Fibroblast of lung (primary cell): ENCODE measurements around the gene HRH3. TPM values are rescaled to one million over a fixed set of nuclear protein-coding genes. Genes with fewer than 3 reads are reported as not detected.
A peak's percentile ranks its signal among the peaks of the same experiment; 100 is the strongest.

Experiments
- DNase-seq, 2 donors: peaks; one replicate each; pipeline versions ENCODE4 v3.0.0 to v3.0.0-alpha.2; 2010; ENCODE audit warnings: low read depth in 2 of 2
- H2AFZ ChIP-seq: 2 replicates; pipeline ENCODE4 v1.5.1; 2012; ENCODE audit warnings: low read length, control low read depth, inconsistent platforms
- H3K27ac ChIP-seq: 2 replicates; pipeline ENCODE4 v1.5.1; 2011; ENCODE audit warnings: low read length, control low read depth; ENCODE audit not compliant: insufficient read depth
- H3K27me3 ChIP-seq: 2 replicates; pipeline ENCODE4 v1.5.1; 2011; ENCODE audit warnings: mild to moderate bottlenecking, low read length; ENCODE audit not compliant: control insufficient read depth, insufficient read depth
- H3K36me3 ChIP-seq: 2 replicates; pipeline ENCODE4 v1.5.1; 2011; ENCODE audit warnings: low read length; ENCODE audit not compliant: control insufficient read depth, insufficient read depth
- H3K4me1 ChIP-seq: 2 replicates; pipeline ENCODE4 v1.5.1; 2011; ENCODE audit warnings: low read length; ENCODE audit not compliant: control insufficient read depth, insufficient read depth; ENCODE audit errors: extremely low read depth
- H3K4me2 ChIP-seq: 2 replicates; pipeline ENCODE4 v1.5.1; 2011; ENCODE audit warnings: low read length, control low read depth; ENCODE audit not compliant: insufficient read depth; ENCODE audit errors: extremely low read depth
- H3K4me3 ChIP-seq, 4 experiments: fragments of 200-600 bp in 1 of 4; sonication (generic) in 1 of 4; replicated peaks in 1 of 4; 2 replicates each; pipeline ENCODE4 v1.5.1; 2011 to 2016; ENCODE audit warnings: low read length in 4 of 4, low read depth in 3 of 4, mild to moderate bottlenecking in 3 of 4, control low read depth in 2 of 4, inconsistent platforms in 1 of 4, mixed read lengths in 1 of 4; ENCODE audit not compliant: insufficient read depth in 1 of 4; ENCODE audit errors: control extremely low read depth in 1 of 4
- H3K79me2 ChIP-seq: 2 replicates; pipeline ENCODE4 v1.5.1; 2012; ENCODE audit warnings: mild to moderate bottlenecking, low read length, inconsistent platforms; ENCODE audit not compliant: control insufficient read depth, insufficient read depth
- H3K9ac ChIP-seq: 2 replicates; pipeline ENCODE4 v1.5.1; 2011; ENCODE audit warnings: mild to moderate bottlenecking, low read length, control low read depth; ENCODE audit not compliant: insufficient read depth
- H3K9me3 ChIP-seq: 2 replicates; pipeline ENCODE4 v1.5.1; 2012; ENCODE audit warnings: low read depth, low read length; ENCODE audit not compliant: control insufficient read depth, insufficient read depth
- H4K20me1 ChIP-seq: 2 replicates; pipeline ENCODE4 v1.5.1; 2011; ENCODE audit warnings: low read length; ENCODE audit not compliant: control insufficient read depth, insufficient read depth; ENCODE audit errors: extremely low read depth
- CTCF ChIP-seq, 2 donors: IDR thresholded peaks in 1 of 2; conservative IDR thresholded peaks in 1 of 2; 1 replicate in 1 of 2; 2 replicates in 1 of 2; pipeline ENCODE4 v1.5.1; 2011 to 2012; ENCODE audit warnings: low read length in 2 of 2, control low read depth in 1 of 2, inconsistent platforms in 1 of 2, low read depth in 1 of 2, mild to moderate bottlenecking in 1 of 2
- EZH2 ChIP-seq: IDR thresholded peaks from 2 replicates; pipeline ENCODE4 v1.5.1; 2012; ENCODE audit warnings: low read length, control low read depth, mild to moderate bottlenecking; ENCODE audit errors: missing control alignments
- polyA minus RNA-seq: library from RNA; depleted of rRNA, polyadenylated mRNA; stranded (reverse); fragments of >200 nt; gene quantifications from 2 replicates; pipeline ENCODE4 v1.2.3, GENCODE V29; 2011; ENCODE audit warnings: low replicate concordance
- polyA plus RNA-seq, 2 donors: library from polyadenylated mRNA; depleted of rRNA in 1 of 2; stranded (reverse) in 1 of 2; unstranded in 1 of 2; fragments of >200 nt; gene quantifications; 2 replicates each; pipeline ENCODE4 v1.2.1, GENCODE V29; 2011 to 2012; ENCODE audit warnings: missing spikeins in 1 of 2
- total RNA-seq: library from RNA; depleted of rRNA; stranded (reverse); fragments of >200 nt; gene quantifications from 2 replicates; pipeline ENCODE4 v1.2.1, GENCODE V29; 2014

Gene HRH3
- total RNA-seq, result not detected in 2 replicates
- polyA plus RNA-seq, result not detected in 2 replicates
- not detected in 2 replicates for polyA plus RNA-seq (2012)
- polyA minus RNA-seq, result not detected in 2 replicates

- Histone ChIP-seq H2AFZ (no peak within 1 kb of the TSS), H3K27me3 (peaks cover 31% of the 10 kb centered on the region), H3K9me3 (no peaks in the 10 kb centered on the region), H3K27ac (no peak within 1 kb of the TSS), H3K4me1 (no peaks in the 10 kb centered on the region), H4K20me1 (no peaks in the 10 kb centered on the region), H3K4me2 (no peak within 1 kb of the TSS), H3K4me3 (no peak within 1 kb of the TSS), H3K36me3 (no peaks in the 10 kb centered on the region), H3K79me2 (no peaks in the 10 kb centered on the region), H3K9ac (no peak within 1 kb of the TSS)
- peak in 1 of 2 donors; percentile 16 for DNase-seq
- TF ChIP-seq EZH2 (no peak), CTCF (conservative IDR thresholded peaks at IDR 0.05 in 1 of 2, IDR thresholded peaks at IDR 0.05 in 1 of 2; ENCODE audit: low read depth in 1 of 2, low read length in 2 of 2) (no peak)
Measured at GRCh38 chr20:62219992-62220665, at the start of gene HRH3. HRH3 (minus strand) TSS chr20:62220278; CDS start chr20:62219970, 308 bp downstream.

- Histone ChIP-seq H4K20me1 (no peaks in the 10 kb centered on the region), H3K27me3 (no peaks in the 10 kb centered on the region), H3K36me3 (peaks cover 3% of the 10 kb centered on the region), H3K79me2 (no peaks in the 10 kb centered on the region), H3K27ac (no peak overlapping the region), H2AFZ (no peak overlapping the region), H3K4me1 (no peaks in the 10 kb centered on the region), H3K9me3 (no peaks in the 10 kb centered on the region), H3K4me3 (no peak overlapping the region), H3K9ac (no peak overlapping the region), H3K4me2 (no peak overlapping the region)
- no peak for DNase-seq
- TF ChIP-seq CTCF (conservative IDR thresholded peaks at IDR 0.05 in 1 of 2, IDR thresholded peaks at IDR 0.05 in 1 of 2; ENCODE audit: low read depth in 1 of 2, low read length in 2 of 2) (no peak), EZH2 (no peak)
Measured at GRCh38 chr20:62269871-62270270, 49.8 kb upstream of the HRH3 start.

GRCh38 chr20:62269378-62269777 is 49.3 kb upstream of the HRH3 start:
- Histone ChIP-seq H3K9me3 (no peaks in the 10 kb centered on the region), H3K27ac (no peak overlapping the region), H3K4me3 (no peak overlapping the region), H3K27me3 (no peaks in the 10 kb centered on the region), H3K4me2 (no peak overlapping the region), H2AFZ (no peak overlapping the region), H3K79me2 (no peaks in the 10 kb centered on the region), H4K20me1 (no peaks in the 10 kb centered on the region), H3K36me3 (peaks cover 3% of the 10 kb centered on the region), H3K9ac (no peak overlapping the region), H3K4me1 (no peaks in the 10 kb centered on the region)
- DNase-seq, result no peak
- TF ChIP-seq CTCF (conservative IDR thresholded peaks at IDR 0.05 in 1 of 2, IDR thresholded peaks at IDR 0.05 in 1 of 2; ENCODE audit: low read depth in 1 of 2, low read length in 2 of 2), result no peak
- TF ChIP-seq EZH2, result no peak
